KBM-7 (cell line): ENCODE measurements around the gene MMP17.
"Not testable (repeated sequence)": the region's sequence is repeated elsewhere in the genome, so short reads cannot be mapped to it uniquely, and the experiment has no call there.

Experiments used
- DNase-seq: peaks from one replicate; pipeline ENCODE4 v3.0.0-alpha.2; 2015
- in situ Hi-C: fragments of 300-500 bp; cut with MboI; formaldehyde crosslinking; loops from 2 replicates; pipeline ENCODE4 v1.14.3; 2020; ENCODE audit warnings: low sequenced_read_pairs, low pct_unique_long_range_greater_than_20kb, mixed read lengths

Gene MMP17

GRCh38 chr12:131860472-131861260 lies 32.5 kb downstream of the MMP17 start:
- DNase-seq, result no peak
- in situ Hi-C loops, result no loop called here

GRCh38 chr12:131861261-131862083 lies 33.3 kb downstream of the MMP17 start:
- in situ Hi-C loops, result no loop called here

GRCh38 chr12:131862084-131862441 lies 33.9 kb downstream of the MMP17 start:
- in situ Hi-C loops, result no loop called here
- no peak for DNase-seq

More at GRCh38 chr12:131861261-131862083, 33.3 kb downstream of the MMP17 start:
- DNase-seq, result no peak

GRCh38 chr12:131862600-131862993 lies 34.4 kb downstream of the MMP17 start:
- in situ Hi-C loops, result no loop called here
- DNase-seq, result no peak

GRCh38 chr12:131862994-131863710 lies 35.0 kb downstream of the MMP17 start:
- in situ Hi-C loops, result no loop called here
- no peak for DNase-seq

GRCh38 chr12:131863711-131864396 lies 35.7 kb downstream of the MMP17 start:
- in situ Hi-C loops, result no loop called here
- no peak for DNase-seq

- in situ Hi-C loops, result no loop called here
- DNase-seq, result no peak
Observed at GRCh38 chr12:131864469-131864868, 36.3 kb downstream of the MMP17 start.

GRCh38 chr12:131865180-131865875 lies 37.1 kb downstream of the MMP17 start:
- in situ Hi-C loops, result no loop called here

GRCh38 chr12:131867471-131867870 lies 39.3 kb downstream of the MMP17 start:
- DNase-seq, result no peak
- in situ Hi-C loops, result no loop called here

More at GRCh38 chr12:131865180-131865875, 37.1 kb downstream of the MMP17 start:
- no peak for DNase-seq

GRCh38 chr12:131867891-131868675 lies 39.9 kb downstream of the MMP17 start:
- in situ Hi-C loops, result no loop called here

GRCh38 chr12:131869871-131870418 lies 41.8 kb downstream of the MMP17 start:
- no peak for DNase-seq
- in situ Hi-C loops, result no loop called here

More at GRCh38 chr12:131867891-131868675, 39.9 kb downstream of the MMP17 start:
- DNase-seq, result no peak

- DNase-seq, result no peak
- in situ Hi-C loops, result no loop called here
Observed at GRCh38 chr12:131871677-131872076, 43.5 kb downstream of the MMP17 start.

GRCh38 chr12:131872154-131873051 lies 44.2 kb downstream of the MMP17 start:
- in situ Hi-C loops, result no loop called here
- no peak for DNase-seq

- DNase-seq, result no peak
- in situ Hi-C loops, result no loop called here
Observed at GRCh38 chr12:131873293-131873692, 45.1 kb downstream of the MMP17 start.

GRCh38 chr12:131874972-131875371 lies 46.8 kb downstream of the MMP17 start:
- in situ Hi-C loops, DNase-seq: not testable (repeated sequence)

GRCh38 chr12:131877216-131877615 lies 49.0 kb downstream of the MMP17 start:
- DNase-seq, in situ Hi-C loops: not testable (repeated sequence)

GRCh38 chr12:131878436-131878835 lies 50.2 kb downstream of the MMP17 start:
- in situ Hi-C loops, result not testable (repeated sequence)

More at GRCh38 chr12:131878436-131878835, 50.2 kb downstream of the MMP17 start:
- not testable (repeated sequence) for DNase-seq
